Stimulated activated CD4-positive, alpha-beta T cell treated with anti-CD3 and anti-CD28 coated beads, TNF-alpha, amount 100 ng/mL, for 1 hour (primary cell): ENCODE measurements around the gene PTPRN2.

Source experiments
- DNase-seq, 3 donors: peaks; one replicate each; pipeline ENCODE4 v3.0.0-alpha.2; 2020; ENCODE audit warnings: low read depth in 3 of 3, low spot score in 1 of 3

Gene PTPRN2

GRCh38 chr7:157813741-157814661 is 773.6 kb downstream of the PTPRN2 start:
- DNase-seq = no peak

GRCh38 chr7:157813053-157813452 is 774.6 kb downstream of the PTPRN2 start:
- no peak for DNase-seq

- no peak for DNase-seq
These were observed 775.7 kb downstream of the PTPRN2 start for GRCh38 chr7:157811946-157812345.

- no peak for DNase-seq
These were observed 777.5 kb downstream of the PTPRN2 start for GRCh38 chr7:157809863-157810851.

- DNase-seq = no peak
These were observed 778.3 kb downstream of the PTPRN2 start for GRCh38 chr7:157809154-157809862.

GRCh38 chr7:157808042-157808441 is 779.6 kb downstream of the PTPRN2 start:
- no peak for DNase-seq

GRCh38 chr7:157807510-157807909 is 780.1 kb downstream of the PTPRN2 start:
- no peak for DNase-seq

- DNase-seq = no peak
These were observed 780.9 kb downstream of the PTPRN2 start for GRCh38 chr7:157806711-157807110.

GRCh38 chr7:157805713-157806112 is 781.9 kb downstream of the PTPRN2 start:
- no peak for DNase-seq

GRCh38 chr7:157803906-157804305 is 783.7 kb downstream of the PTPRN2 start:
- DNase-seq = no peak

GRCh38 chr7:157801971-157802675 is 785.5 kb downstream of the PTPRN2 start:
- no peak for DNase-seq

- DNase-seq = no peak
These were observed 786.5 kb downstream of the PTPRN2 start for GRCh38 chr7:157801113-157801512.

GRCh38 chr7:157800281-157800680 is 787.3 kb downstream of the PTPRN2 start:
- DNase-seq = no peak

- DNase-seq = no peak
These were observed 788.4 kb downstream of the PTPRN2 start for GRCh38 chr7:157799076-157799685.

- DNase-seq = no peak
These were observed 790.3 kb downstream of the PTPRN2 start for GRCh38 chr7:157797361-157797760.

GRCh38 chr7:157796846-157797245 is 790.8 kb downstream of the PTPRN2 start:
- DNase-seq = no peak

- DNase-seq = no peak
These were observed 792.0 kb downstream of the PTPRN2 start for GRCh38 chr7:157795643-157796042.

GRCh38 chr7:157795199-157795598 is 792.4 kb downstream of the PTPRN2 start:
- DNase-seq = no peak

- no peak for DNase-seq
These were observed 792.9 kb downstream of the PTPRN2 start for GRCh38 chr7:157794746-157795065.
